GM04503 (cell line): ENCODE data around the gene FAM3A.

ENCODE experiments used
- DNase-seq: peaks from one replicate; pipeline ENCODE4 v3.0.0-alpha.2; 2012; ENCODE audit warnings: low read depth

The FAM3A gene

GRCh38 chrX:154458954-154459778, 56.9 kb downstream of the FAM3A start:
- DNase-seq: no peak

- DNase-seq: no peak
Observed at GRCh38 chrX:154458116-154458953, 57.7 kb downstream of the FAM3A start, which contains the start of gene PLXNA3. TSS of gene PLXNA3 (plus strand) at chrX:154458281. CDS start at chrX:154460184, 1,903 bp downstream.

GRCh38 chrX:154457491-154458115, 58.4 kb downstream of the FAM3A start:
- DNase-seq: no peak
